Inflammatory macrophage (primary cell): Measurements from ENCODE around the gene RELN.
A peak's percentile ranks its signal among the peaks of the same experiment; 100 is the strongest.

ENCODE experiments used
- DNase-seq, 2 donors: peaks; one replicate each; pipeline ENCODE4 v3.0.0-alpha.2; 2020 to 2022

Gene RELN

GRCh38 chr7:103668279-103668941, 321.0 kb downstream of the RELN start:
- DNase-seq, result no peak

DNA sequence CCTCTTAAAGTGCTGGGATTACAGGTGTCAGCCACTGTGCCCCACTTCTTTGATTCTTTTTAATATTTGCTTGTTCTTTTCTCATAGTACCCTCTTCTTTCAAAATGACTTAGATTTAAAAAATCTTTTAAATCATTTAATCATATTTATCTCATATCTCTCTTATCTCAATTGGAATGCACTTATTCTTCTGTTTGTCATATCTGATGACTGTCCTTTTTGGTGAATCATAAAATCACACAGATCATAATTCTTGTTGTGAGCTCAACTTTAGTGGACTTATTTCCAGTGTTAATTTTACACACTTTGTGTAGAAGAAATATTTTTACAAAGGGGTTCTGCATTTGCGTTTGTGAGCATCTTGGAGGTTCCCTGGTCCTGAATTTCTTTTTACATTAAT, 323.1 kb downstream of the RELN start:
- no peak for DNase-seq

DNA sequence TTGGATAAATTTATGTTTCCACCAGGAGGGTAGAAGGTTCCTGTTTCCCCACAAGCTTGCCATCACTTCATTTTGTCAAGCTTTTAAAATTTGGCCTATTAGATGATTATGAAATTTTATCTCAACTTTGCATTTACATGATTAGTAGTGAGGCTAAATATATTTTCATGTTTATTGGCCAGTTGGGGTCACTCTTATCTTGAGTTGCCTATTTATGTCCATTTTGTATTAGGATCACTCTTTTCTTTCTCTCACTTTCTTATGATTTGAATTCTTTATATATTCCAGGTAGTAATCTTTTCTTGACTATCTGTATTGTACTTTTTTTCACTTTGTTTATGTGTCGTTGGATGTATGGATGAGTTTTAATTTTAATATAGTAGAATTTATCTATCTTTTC, 324.9 kb downstream of the RELN start:
- no peak for DNase-seq

GRCh38 chr7:103660455-103661371, 328.7 kb downstream of the RELN start:
- no peak for DNase-seq

DNA sequence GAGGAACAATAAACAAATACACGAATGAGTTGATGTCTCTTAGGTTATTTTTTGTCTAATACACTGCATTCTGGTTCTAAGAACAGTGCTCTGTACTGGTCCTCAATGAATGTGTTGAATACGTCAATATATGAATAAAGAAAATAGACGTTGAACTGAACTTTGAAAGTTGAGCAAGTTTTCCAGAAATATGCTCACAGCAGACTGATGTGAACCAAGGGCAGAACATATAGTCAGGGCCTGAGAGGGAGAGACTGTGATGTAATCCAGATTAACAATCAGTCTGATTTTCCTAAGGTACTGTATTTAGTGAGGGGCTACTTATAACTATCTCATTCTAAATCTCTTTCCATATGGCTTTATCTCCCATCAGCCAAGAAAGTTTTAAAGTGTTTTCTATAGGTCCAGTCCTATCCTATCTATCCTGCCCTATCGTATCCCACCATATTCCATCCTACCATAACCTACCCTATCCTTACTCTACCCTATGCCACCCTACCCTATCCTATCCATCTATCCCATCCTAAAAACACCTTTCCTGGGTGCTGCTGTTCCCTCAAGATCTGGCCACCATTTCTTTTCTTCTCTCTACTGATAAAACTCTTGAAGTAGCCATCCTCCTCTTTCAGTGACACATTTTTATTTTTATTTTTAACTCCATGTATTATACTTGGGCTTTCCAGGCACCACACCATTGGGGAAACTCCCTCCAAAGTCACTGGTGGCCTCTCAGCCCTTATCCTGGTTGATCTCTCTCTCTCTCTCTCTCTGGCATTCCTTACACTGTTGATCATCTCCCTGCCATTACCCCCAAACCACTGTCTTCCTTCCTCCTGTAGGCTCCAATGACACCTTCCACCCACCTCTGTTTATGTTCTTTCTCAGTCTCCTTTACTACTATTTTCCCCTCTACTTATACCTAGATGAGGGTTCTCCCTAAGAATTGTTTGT, 331.1 kb downstream of the RELN start:
- DNase-seq, result no peak

DNA sequence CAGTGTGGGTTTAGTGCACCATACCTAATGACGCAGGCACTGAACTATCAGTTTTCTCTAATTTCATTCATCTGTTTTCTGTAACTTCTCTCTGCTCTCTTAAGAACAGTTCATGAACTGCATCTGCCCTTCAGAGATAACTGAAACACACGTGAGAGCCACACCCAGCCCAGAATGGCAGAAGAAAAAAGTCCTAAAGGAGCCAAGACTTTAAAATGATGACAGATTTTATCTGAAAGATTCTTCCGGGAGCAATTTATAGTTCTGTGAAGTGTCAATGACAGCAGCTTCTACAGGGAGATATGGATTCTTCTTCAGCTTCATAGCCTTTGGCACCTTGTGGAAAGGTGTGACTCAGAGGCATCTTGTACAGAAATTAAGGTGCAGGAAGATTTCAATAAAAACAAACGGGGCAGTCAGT, 332.0 kb downstream of the RELN start:
- no peak for DNase-seq

DNA sequence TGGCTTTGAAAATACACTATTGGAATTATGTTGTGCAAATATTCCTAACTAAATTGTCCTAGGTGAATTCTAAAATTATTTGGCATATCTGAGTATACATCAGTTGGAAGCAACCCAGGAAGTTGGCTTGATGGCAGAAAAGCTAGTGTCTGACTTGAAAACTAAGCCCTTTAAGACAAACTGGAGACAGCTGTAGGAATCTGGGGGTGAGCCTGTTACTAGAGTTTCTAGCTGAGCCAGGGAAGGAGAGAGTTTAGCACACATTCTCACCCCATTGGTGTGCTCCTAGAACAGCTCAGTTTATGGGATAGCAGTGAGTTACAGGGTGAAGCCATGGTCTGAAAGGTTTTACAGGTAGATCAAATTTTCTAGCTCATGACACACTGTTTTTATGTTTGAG, 333.2 kb downstream of the RELN start:
- DNase-seq, result no peak

GRCh38 chr7:103651593-103652377, 337.7 kb downstream of the RELN start:
- no peak for DNase-seq

DNA sequence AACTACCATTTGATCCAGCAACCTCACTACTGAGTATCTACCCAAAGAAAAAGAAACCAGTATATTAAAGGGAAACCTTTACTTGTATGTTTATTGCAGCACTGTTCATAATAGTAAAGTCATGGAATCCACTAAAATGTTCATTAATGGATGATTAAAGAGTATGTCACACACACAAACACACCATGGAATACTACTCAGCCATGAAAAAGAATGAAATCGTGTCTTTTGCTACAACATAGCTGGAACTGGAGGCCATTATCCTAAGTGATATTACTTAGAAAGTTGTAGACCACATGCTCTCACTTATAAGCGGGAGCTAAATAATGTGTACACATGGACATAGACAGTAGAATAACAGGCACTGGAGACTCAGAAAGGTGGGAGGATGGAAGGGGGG, 340.4 kb downstream of the RELN start:
- DNase-seq, result no peak

DNA sequence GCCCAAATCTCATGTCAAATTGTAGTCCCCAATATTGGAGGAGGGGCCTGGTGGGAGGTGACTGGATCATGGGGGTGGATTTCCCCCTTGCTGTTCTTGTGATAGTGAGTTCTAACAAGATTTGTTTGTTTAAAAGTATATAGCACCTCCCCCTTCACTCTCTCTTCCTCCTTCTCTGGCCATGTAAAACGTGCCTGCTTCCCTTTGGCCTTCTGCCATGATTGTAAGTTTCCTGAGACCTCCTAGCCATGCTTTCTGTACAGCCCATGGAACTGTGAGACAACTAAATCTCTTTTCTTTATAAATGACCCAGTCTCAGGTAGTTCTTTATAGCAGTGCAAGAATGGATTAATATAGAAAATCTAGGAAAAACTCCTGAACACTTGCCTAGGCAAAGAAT, 341.3 kb downstream of the RELN start:
- no peak for DNase-seq

- no peak for DNase-seq
Measured at GRCh38 chr7:103644319-103644718, 345.1 kb downstream of the RELN start.

DNA sequence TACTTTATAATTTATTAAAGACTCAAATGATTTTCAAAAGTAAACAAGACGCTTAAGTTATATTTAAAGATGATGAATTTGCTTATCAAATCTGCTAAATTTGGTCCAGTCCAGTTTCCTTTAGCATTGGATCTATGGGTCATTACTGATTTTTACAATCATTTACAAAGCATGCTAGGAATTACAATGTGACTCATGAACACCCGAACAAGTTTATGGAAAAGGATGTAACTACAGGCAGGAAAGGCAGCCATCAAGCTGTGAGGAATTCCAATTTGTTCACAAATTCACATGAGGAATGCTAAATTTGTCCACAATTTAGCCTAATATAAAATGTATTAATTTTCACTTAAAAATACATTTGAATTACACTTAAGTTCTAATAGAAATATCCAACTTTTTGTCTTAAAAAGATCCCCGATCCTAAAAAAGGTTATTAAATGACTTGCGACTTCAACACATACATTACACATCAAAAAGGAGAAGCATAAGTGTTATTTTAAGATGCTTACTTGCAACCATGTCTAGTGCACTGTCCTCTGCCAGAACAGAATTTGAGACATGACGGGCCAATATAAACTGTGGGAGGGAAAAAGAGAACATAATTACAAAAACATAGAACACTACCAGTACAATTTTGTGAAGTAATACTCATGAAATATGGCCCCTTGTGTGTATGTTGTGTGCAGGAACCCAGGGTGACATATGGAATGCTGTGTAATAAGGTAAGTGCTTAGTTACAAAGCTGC, 349.3 kb downstream of the RELN start:
- DNase-seq, result no peak

GRCh38 chr7:103637726-103638125, 351.7 kb downstream of the RELN start:
- no peak for DNase-seq

DNA sequence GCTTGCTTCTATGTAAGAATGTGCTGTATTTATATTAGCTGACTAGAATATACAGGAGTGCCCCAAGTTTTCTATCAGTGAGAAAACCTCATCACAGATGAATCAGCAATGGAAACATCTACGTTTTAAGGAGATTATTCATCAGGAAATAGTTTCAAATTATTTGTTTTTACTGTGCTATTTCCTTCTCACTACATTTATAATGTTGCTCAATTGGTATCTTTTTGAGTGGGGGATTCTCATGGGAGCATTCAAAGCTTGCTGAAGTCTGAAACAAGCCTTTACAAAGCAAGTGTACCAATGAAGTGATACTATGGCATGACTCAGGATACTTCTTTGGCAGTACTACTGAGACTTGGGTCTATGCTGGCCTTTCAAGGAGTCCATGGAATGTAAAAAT, 352.4 kb downstream of the RELN start:
- DNase-seq, result no peak

DNA sequence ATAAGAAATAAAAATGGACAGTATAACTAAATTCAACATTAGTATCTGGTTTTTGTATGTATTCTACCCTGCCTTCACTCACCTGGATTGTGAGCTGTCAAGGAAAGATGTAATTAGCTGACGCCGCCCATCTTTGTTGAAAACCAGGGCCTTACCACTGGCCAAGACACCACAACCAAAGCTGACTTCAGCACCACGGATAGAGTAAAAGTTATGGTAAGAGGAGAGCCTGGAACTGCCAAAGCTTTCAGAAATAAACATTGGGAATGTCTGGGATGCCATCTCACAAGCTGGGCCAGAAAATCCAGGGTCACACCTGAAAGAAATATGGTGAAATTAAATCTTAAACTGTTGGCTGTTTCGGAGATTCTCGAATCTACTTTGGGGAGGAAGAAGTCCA, 353.3 kb downstream of the RELN start:
- DNase-seq, result no peak

- DNase-seq, result no peak
Measured at GRCh38 chr7:103632972-103633371, 356.5 kb downstream of the RELN start.

DNA sequence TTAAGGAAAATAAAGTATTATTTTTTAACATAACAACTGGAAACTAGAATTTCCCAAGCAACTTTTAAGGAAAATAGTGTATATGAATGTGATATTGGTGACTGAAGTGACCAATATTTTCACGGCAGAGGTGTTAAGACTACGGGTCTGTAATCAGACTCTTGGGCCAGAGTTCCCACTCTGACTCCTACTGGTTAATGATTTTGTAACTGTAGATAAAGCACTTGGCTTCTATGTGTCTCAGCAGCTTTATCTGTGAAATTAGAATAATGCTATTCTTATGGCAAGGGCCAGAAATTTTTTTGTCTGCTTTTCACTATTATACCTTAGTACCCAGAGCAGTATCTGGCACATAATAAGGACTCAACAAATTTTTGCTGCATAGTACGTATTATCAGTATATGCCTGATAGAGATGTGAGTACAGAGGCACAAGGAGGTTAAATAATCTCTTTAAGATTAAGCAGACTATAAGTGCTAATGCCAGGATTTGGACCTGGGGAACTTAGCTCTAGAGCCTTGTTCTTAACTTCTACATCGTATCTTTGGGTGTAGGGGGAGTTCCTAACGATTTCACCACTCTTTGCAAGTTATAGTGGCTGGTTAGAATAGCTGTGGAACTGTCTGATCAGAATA, 357.3 kb downstream of the RELN start:
- DNase-seq, result no peak

- DNase-seq, result peak in 1 of 2 donors; percentile 7
Measured at GRCh38 chr7:103630318-103630717, 359.1 kb downstream of the RELN start.

GRCh38 chr7:103628742-103629141, 360.7 kb downstream of the RELN start:
- DNase-seq, result no peak

- no peak for DNase-seq
Measured at GRCh38 chr7:103626776-103627175, 362.7 kb downstream of the RELN start.

GRCh38 chr7:103622274-103622673, 367.2 kb downstream of the RELN start:
- no peak for DNase-seq
